Activated CD4-positive, alpha-beta T cell treated with anti-CD3 and anti-CD28 coated beads, Interleukin-2, amount 50 U/mL, for 4 hours (primary cell): ENCODE data around the gene UBALD1.
A peak's percentile ranks its signal among the peaks of the same experiment; 100 is the strongest.

ENCODE experiments used
- DNase-seq, 2 experiments: peaks; one replicate each; pipeline ENCODE4 v3.0.0-alpha.2; 2020

The UBALD1 gene

GRCh38 chr16:4614571-4615383 is at the start of gene UBALD1:
TSS of gene UBALD1 (minus strand) at chr16:4614888. CDS start at chr16:4614797, 91 bp downstream.
- peak; percentile 67 to 71 for DNase-seq

DNA sequence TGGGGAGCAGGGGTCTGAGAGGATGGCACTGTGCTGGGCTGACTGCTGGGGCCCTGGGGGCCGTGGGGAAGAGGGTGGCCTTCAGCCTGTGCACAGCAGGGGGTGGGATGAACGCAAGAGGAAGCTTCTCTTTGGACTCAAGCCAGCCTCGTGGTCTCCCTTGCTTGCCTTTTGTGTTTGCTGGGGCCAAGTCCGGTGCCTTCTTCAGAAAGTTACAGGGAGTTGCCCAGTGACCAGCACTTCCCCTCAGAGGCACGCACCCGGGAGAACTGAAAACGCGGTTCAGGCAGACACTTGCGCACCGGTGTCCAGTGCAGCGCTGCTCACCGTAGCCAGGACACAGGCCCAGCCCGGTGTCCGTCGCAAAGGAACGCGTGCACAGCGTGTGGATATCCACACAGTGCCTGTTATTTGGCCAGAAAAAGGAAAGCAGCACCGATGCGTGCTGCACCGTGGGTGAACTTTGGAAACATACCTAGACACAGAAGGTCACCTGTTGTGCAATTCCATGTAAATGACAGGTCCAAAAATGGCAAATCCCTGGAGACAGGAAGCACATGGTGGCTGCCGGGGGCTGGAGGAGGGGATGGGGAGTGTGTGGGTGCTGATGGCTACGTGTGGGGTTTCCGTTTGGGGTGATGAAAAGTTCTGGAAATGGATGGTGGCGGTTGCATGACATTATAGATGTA is 49.2 kb upstream of the UBALD1 start:
- no peak for DNase-seq

DNA sequence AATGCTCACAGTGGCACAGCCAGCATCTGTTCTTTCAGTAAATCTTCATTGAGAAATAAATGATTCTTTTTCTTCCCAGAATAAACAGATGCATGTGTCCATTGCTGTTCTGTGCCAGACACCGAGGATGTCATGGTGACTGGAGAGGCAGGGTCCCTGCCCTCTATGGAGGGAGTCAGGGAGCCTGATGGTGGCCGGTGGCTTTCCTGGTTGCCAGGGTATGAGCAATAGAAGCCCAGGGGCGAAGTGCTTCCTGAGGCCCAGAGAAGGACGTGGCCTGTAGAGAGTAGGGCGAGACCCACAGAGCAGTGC is 48.7 kb upstream of the UBALD1 start:
- no peak for DNase-seq

DNA sequence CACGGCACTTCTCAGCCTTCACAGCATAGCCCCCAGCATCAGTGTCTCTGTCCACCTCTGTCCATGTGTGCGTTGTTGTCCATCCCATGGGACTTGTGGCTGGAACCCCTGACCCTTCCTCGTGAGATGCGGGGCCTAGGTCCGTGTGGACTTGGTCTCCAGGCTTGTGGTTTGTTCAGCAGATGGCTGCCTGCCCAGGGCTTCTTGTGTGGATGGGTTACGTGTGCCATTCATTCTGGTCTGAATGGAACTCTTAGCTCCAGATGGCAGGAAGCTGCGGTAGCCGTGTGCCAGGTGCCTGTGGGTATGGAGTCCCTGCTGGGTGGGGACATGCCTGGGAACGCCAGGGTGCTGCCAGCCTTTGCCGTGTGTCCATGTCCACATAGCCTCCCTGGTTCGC is 47.0 kb upstream of the UBALD1 start:
- DNase-seq = no peak

DNA sequence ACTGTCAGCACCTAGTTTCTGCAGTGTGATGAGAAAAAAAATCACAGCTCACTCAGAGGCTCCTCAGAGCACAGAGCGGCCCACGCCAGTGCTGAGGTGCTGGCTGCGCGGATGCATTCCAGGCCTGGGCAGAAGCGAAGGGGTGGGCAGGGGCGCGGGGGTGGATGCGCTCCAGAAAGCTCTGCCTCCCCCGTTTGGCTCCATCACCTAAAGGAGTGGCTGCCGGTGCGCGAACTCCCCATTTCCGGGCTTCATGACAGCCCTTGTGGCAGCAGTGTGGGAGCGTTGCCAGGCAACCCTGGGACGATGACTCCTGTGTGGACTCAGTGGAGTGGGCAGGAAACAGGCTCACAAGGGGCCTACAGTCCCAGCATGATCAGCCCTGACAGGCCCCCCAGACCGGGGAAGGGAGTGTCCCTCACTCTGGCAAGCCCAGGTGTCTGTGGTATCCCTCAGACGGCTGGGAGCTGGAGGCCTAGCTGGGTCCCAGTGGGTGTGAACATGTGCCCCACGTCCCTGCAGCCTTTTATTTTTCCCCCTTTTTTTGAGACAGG is 45.8 kb upstream of the UBALD1 start:
- peak; percentile 65 to 68 for DNase-seq

- DNase-seq = no peak
These were observed 45.0 kb upstream of the UBALD1 start for GRCh38 chr16:4659363-4660353.

GRCh38 chr16:4656695-4657686 is 42.3 kb upstream of the UBALD1 start:
- no peak for DNase-seq

DNA sequence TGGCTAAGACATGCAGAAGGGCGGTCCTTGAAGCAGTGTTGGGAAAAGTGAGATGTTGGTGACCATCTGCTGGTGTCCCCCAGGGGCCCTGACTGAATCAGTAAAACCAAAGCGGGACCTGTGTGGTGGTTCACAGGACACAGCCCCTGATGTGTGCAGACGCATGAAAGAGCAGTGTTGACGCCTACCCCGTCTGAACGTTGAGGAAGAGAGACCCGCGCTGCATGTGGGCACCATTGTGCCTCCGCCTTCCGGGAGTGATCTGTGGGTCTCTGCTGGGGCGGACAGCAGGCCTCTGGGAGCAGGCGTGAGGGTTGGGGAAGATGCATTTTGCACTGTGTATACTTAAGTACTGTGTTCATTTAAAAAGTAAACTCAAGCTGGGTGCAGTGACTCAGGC is 41.5 kb upstream of the UBALD1 start:
- no peak for DNase-seq

- no peak for DNase-seq
These were observed 41.1 kb upstream of the UBALD1 start for GRCh38 chr16:4655801-4656200.

GRCh38 chr16:4654964-4655590 is 40.4 kb upstream of the UBALD1 start:
- DNase-seq = no peak

DNA sequence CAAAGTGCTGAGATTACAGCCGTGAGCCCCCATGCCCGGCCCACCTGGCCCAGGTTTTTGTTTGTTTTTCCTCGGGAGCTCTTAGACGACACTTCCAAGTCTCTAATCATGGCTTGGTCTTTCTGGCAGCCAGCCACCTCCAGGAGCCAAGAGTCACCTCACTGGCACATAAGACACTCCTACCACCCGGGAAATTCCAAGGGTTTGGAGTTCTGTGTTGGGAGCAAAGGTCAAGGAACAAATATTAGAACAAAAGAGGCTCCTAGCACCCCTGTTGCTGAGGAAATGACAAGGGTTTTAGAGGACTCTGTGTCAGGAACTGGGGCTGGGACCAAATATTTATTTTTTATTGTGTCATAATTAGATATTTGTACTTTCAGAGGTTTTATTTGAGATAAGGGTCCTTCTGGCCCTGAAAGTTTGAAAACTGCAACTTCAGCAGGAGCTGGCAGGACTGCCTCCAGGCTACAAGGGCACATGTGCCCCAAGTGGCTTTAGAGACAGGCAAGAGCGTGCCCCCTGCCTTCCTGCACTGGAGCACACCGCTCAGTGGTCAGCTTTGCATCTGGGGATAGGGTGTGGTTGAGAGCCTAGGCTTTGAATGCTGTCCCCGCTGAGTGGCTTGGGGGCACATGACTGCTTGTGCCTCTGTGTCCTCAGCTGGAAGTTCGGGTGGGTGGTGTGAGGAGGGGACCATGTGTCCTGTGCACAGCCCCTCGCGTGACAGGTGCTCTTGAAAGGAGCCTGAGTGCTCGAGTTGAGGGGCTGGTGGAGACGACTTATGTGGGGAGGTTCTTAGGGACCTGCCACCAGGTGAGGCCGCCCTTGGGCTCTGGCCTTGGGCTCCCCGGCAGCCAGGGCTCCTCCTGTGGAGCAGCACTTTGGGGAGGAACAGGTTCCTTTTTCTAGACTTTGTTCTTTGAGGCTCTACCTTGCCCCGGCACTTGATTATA is 39.6 kb upstream of the UBALD1 start:
- no peak for DNase-seq

GRCh38 chr16:4652561-4652960 is 37.9 kb upstream of the UBALD1 start:
- DNase-seq = no peak

GRCh38 chr16:4651827-4652226 is 37.1 kb upstream of the UBALD1 start:
- DNase-seq = no peak

- peak; percentile 67 to 68 for DNase-seq
These were observed 35.9 kb upstream of the UBALD1 start for GRCh38 chr16:4650443-4651074.

DNA sequence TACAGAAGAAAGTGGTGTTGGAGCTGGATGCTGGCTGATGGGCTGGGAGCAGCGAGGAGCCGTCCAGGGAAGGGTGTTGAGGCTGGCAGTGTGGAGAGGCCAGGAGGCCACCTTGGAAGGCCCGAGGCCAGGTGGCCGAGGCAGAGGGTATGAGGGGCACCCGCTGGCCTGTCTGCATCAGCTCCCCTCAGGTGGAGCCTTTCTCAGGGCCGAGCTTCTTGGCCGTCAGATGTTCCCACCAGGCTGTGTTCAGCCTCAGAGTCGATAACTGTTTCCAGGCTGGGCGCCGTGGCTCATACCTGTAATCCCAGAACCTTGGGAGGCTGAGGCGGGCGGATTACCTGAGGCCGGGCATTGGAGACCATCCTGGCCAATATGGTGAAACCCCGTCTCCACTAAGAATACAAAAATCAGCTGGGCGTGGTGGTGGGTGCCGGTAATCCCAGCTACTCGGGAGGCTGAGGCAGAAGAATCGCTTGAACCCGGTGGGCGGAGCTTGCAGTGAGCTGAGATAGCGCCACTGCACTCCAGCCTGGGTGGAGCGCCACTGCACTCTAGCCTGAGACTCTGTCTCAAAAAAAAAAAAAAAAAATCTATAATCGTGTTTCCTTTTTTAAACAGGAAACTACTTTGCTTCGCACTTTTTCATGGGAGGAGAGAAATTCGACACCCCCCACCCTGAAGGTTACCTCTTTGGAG is 35.2 kb upstream of the UBALD1 start:
- DNase-seq = no peak

- no peak for DNase-seq
These were observed 34.2 kb upstream of the UBALD1 start for GRCh38 chr16:4648917-4649316.

- no peak for DNase-seq
These were observed 32.9 kb upstream of the UBALD1 start for GRCh38 chr16:4647644-4647980.

DNA sequence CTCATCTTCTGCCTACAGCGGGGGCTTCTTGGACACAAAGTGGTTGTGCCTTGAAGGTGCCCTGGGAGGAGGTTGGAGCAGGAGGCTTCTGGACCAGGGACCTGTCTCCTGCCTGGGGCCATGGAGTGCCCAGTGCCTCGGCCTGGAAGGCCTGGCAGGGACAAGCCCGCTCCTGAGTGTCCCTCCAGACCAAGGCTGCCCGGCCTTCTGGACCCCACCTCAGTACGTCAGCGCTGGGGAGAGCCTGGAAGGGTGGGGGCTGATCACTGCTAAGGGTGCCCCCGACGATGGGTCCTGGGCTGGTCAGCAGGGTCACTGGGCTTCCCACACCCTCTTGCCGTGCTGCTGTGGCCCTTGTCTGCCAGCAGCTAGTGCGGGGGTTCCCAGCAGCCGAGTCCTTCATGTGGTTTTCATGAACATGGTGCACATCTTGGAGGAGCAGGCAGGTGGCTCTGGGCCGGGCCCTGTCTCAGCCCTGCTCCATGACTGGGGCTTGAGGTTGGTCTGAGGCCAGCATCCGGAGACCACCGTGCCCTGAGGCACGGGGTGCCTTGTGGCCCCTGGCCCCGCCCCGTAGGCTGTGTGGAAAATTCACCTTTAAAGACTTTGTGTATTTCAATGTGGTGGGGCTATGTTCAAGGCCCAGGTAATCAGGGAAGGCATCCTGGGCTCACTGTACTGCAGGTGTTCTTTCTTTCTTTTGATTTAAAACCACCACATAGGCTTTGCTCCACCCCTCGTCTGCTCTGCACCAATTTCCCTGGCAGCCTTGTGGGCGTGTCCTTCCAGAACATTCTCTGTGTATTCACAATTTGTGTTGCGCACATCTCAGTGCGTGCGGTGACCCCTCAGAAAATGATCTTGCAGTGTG is 32.3 kb upstream of the UBALD1 start:
- no peak for DNase-seq
